ENCODE data around the gene SPEM3. TPM values are rescaled to one million over a fixed set of nuclear protein-coding genes. Genes with fewer than 3 reads are reported as not detected.

The SPEM3 gene
- total RNA-seq, 1 donor from 2014 or later: not detected

GRCh38 chr17:7392696-7393612 lies 35.7 kb upstream of the SPEM3 start:
- peaks cover 2% of the 10 kb centered on the region for H3K27me3 Mint-ChIP-seq (ENCODE audit: insufficient read depth)
- H3K36me3 Mint-ChIP-seq (ENCODE audit: low read depth): peaks cover 16% of the 10 kb centered on the region
- H3K4me1 Mint-ChIP-seq (ENCODE audit: low read depth): peaks cover 22% of the 10 kb centered on the region
- DNase-seq (ENCODE audit: low spot score): no peak
- peak overlapping the region; percentile 97 for H3K4me3 Mint-ChIP-seq
- H3K9me3 Mint-ChIP-seq: no peaks in the 10 kb centered on the region
- intact Hi-C loops (cut with micrococcal nuclease): no loop called here
- H3K27ac Mint-ChIP-seq: peak overlapping the region; percentile 70

GRCh38 chr17:7393613-7394451 lies 34.8 kb upstream of the SPEM3 start:
- no peaks in the 10 kb centered on the region for H3K9me3 Mint-ChIP-seq
- intact Hi-C loops (cut with micrococcal nuclease): loop anchor here (1.0 to 2.0 kb wide), 6 partner anchors 10 to 91 kb away; partner anchors contain the start of genes EIF5A, NEURL4, POLR2A and TMEM256
- peaks cover 16% of the 10 kb centered on the region for H3K36me3 Mint-ChIP-seq (ENCODE audit: low read depth)
- H3K27me3 Mint-ChIP-seq (ENCODE audit: insufficient read depth): peaks cover 2% of the 10 kb centered on the region
- peaks cover 22% of the 10 kb centered on the region for H3K4me1 Mint-ChIP-seq (ENCODE audit: low read depth)
- H3K4me3 Mint-ChIP-seq: peak overlapping the region; percentile 97
- peak overlapping the region; percentile 82 for H3K27ac Mint-ChIP-seq
- peak; percentile 19 for DNase-seq (ENCODE audit: low spot score)

- Mint-ChIP-seq H3K4me1 (ENCODE audit: low read depth) (peaks cover 22% of the 10 kb centered on the region), H3K27me3 (ENCODE audit: insufficient read depth) (peaks cover 2% of the 10 kb centered on the region), H3K36me3 (ENCODE audit: low read depth) (peaks cover 16% of the 10 kb centered on the region), H3K9me3 (no peaks in the 10 kb centered on the region), H3K27ac (peak within 1 kb of the TSS; percentile 96), H3K4me3 (peak within 1 kb of the TSS; percentile 97)
- peak; percentile 82 for DNase-seq (ENCODE audit: low spot score)
- intact Hi-C loops (cut with micrococcal nuclease): loop anchor here (1.0 to 2.0 kb wide), 6 partner anchors 10 to 90 kb away; partner anchors contain the start of genes EIF5A, NEURL4, POLR2A and TMEM256
Measured at GRCh38 chr17:7394452-7395191, 34.0 kb upstream of the SPEM3 start, which contains the start of gene PLSCR3. PLSCR3 (minus strand) TSS chr17:7394525; CDS start chr17:7394110, 415 bp downstream.

GRCh38 chr17:7396147-7396546 lies 32.5 kb upstream of the SPEM3 start:
- peak overlapping the region; percentile 19 for H3K4me3 Mint-ChIP-seq
- H3K27ac Mint-ChIP-seq: no peak overlapping the region
- H3K9me3 Mint-ChIP-seq: no peaks in the 10 kb centered on the region
- intact Hi-C loops (cut with micrococcal nuclease): no loop called here
- DNase-seq (ENCODE audit: low spot score): no peak
- H3K27me3 Mint-ChIP-seq (ENCODE audit: insufficient read depth): peaks cover 2% of the 10 kb centered on the region
- peaks cover 13% of the 10 kb centered on the region for H3K36me3 Mint-ChIP-seq (ENCODE audit: low read depth)
- H3K4me1 Mint-ChIP-seq (ENCODE audit: low read depth): peaks cover 21% of the 10 kb centered on the region

- Mint-ChIP-seq H3K9me3 (no peaks in the 10 kb centered on the region), H3K27me3 (ENCODE audit: insufficient read depth) (peaks cover 2% of the 10 kb centered on the region), H3K27ac (no peak overlapping the region), H3K4me3 (no peak overlapping the region), H3K36me3 (ENCODE audit: low read depth) (no peaks in the 10 kb centered on the region), H3K4me1 (ENCODE audit: low read depth) (peaks cover 13% of the 10 kb centered on the region)
- no peak for DNase-seq (ENCODE audit: low spot score)
- intact Hi-C loops (cut with micrococcal nuclease): no loop called here
Measured at GRCh38 chr17:7398612-7399011, 30.0 kb upstream of the SPEM3 start.

GRCh38 chr17:7403043-7403726 lies 25.5 kb upstream of the SPEM3 start:
- peak overlapping the region; percentile 92 for H3K4me3 Mint-ChIP-seq
- H3K9me3 Mint-ChIP-seq: no peaks in the 10 kb centered on the region
- DNase-seq (ENCODE audit: low spot score): no peak
- peaks cover 13% of the 10 kb centered on the region for H3K4me1 Mint-ChIP-seq (ENCODE audit: low read depth)
- H3K27ac Mint-ChIP-seq: peak overlapping the region; percentile 81
- intact Hi-C loops (cut with micrococcal nuclease): loop anchor here (5.0 kb wide), 4 partner anchors 151 to 961 kb away; partner anchors contain the start of genes CNTROB, CTDNEP1, ELP5 and PIMREG
- peaks cover 18% of the 10 kb centered on the region for H3K27me3 Mint-ChIP-seq (ENCODE audit: insufficient read depth)
- H3K36me3 Mint-ChIP-seq (ENCODE audit: low read depth): peaks cover 2% of the 10 kb centered on the region

GRCh38 chr17:7403727-7403976 lies 25.0 kb upstream of the SPEM3 start:
- H3K36me3 Mint-ChIP-seq (ENCODE audit: low read depth): peaks cover 2% of the 10 kb centered on the region
- peak overlapping the region; percentile 92 for H3K4me3 Mint-ChIP-seq
- no peaks in the 10 kb centered on the region for H3K9me3 Mint-ChIP-seq
- H3K27me3 Mint-ChIP-seq (ENCODE audit: insufficient read depth): peaks cover 18% of the 10 kb centered on the region
- peaks cover 13% of the 10 kb centered on the region for H3K4me1 Mint-ChIP-seq (ENCODE audit: low read depth)
- H3K27ac Mint-ChIP-seq: peak overlapping the region; percentile 95
- intact Hi-C loops (cut with micrococcal nuclease): loop anchor here (5.0 kb wide), 4 partner anchors 151 to 961 kb away; partner anchors contain the start of genes CNTROB, CTDNEP1, ELP5 and PIMREG
- DNase-seq (ENCODE audit: low spot score): no peak

- peak within 1 kb of the TSS; percentile 92 for H3K4me3 Mint-ChIP-seq
- peaks cover 21% of the 10 kb centered on the region for H3K27me3 Mint-ChIP-seq (ENCODE audit: insufficient read depth)
- intact Hi-C loops (cut with micrococcal nuclease): loop anchor here (1.0 to 5.0 kb wide), 19 partner anchors 10 to 962 kb away; partner anchors contain the start of genes CNTROB, CTDNEP1, EIF5A and ELP5
Measured at GRCh38 chr17:7403977-7404736, 24.5 kb upstream of the SPEM3 start, which contains the start of gene TMEM256. TMEM256 (minus strand) TSS chr17:7404097; CDS start chr17:7404084, 13 bp downstream.

GRCh38 chr17:7404737-7405349 lies 23.8 kb upstream of the SPEM3 start:
- intact Hi-C loops (cut with micrococcal nuclease): loop anchor here (1.0 to 5.0 kb wide), 19 partner anchors 11 to 963 kb away; partner anchors contain the start of genes CNTROB, CTDNEP1, EIF5A and ELP5
- Mint-ChIP-seq H3K9me3 (no peaks in the 10 kb centered on the region), H3K4me1 (ENCODE audit: low read depth) (peaks cover 13% of the 10 kb centered on the region), H3K27ac (peak overlapping the region; percentile 95), H3K36me3 (ENCODE audit: low read depth) (peaks cover 2% of the 10 kb centered on the region), H3K4me3 (peak overlapping the region; percentile 92), H3K27me3 (ENCODE audit: insufficient read depth) (peaks cover 22% of the 10 kb centered on the region)
- DNase-seq (ENCODE audit: low spot score): no peak

More at GRCh38 chr17:7403977-7404736, 24.5 kb upstream of the SPEM3 start, which contains the start of gene TMEM256:
- Mint-ChIP-seq H3K27ac (peak within 1 kb of the TSS; percentile 95), H3K36me3 (ENCODE audit: low read depth) (peaks cover 2% of the 10 kb centered on the region), H3K4me1 (ENCODE audit: low read depth) (peaks cover 13% of the 10 kb centered on the region), H3K9me3 (no peaks in the 10 kb centered on the region)
- peak; percentile 94 for DNase-seq (ENCODE audit: low spot score)

GRCh38 chr17:7405350-7406234 lies 23.1 kb upstream of the SPEM3 start:
- no peaks in the 10 kb centered on the region for H3K9me3 Mint-ChIP-seq
- H3K27ac Mint-ChIP-seq: peak overlapping the region; percentile 70
- peaks cover 13% of the 10 kb centered on the region for H3K4me1 Mint-ChIP-seq (ENCODE audit: low read depth)
- H3K36me3 Mint-ChIP-seq (ENCODE audit: low read depth): peaks cover 2% of the 10 kb centered on the region
- DNase-seq (ENCODE audit: low spot score): no peak
- intact Hi-C loops (cut with micrococcal nuclease): no loop called here
- H3K27me3 Mint-ChIP-seq (ENCODE audit: insufficient read depth): peaks cover 26% of the 10 kb centered on the region
- H3K4me3 Mint-ChIP-seq: peak overlapping the region; percentile 77

Measured in activated T-helper 1 cell treated with anti-CD3 and anti-CD28 coated beads, Interleukin-12 subunit alpha, Interleukin-12 subunit beta, Interleukin-2, Interleukin-4 antibody, amounts not matched to agents 30 ng/mL and 10 ng/mL and 1 ng/mL, durations not matched to agents 14 hours and 24 hours and 36 hours (primary cell).